Natural killer cell treated with Interleukin-12 subunit alpha and Interleukin-12 subunit beta and Interleukin-15 and Interleukin-18, amount 100 ng/mL, for 72 hours (primary cell): ENCODE measurements around the gene TADA3. TPM values are rescaled to one million over a fixed set of nuclear protein-coding genes. Genes with fewer than 3 reads are reported as not detected.

Source experiments
- ATAC-seq, 2 donors: fragments of 150-1000 bp; cut with Tn5 transposase in 1 of 2; sonication (Bioruptor Pico), chemical (Tn5 transposase) in 1 of 2; 2 replicates each; pipeline ENCODE4 v1.10.0; 2021
- DNase-seq: peaks from one replicate; pipeline ENCODE4 v3.0.0; 2022; ENCODE audit warnings: low spot score
- H3K27ac Mint-ChIP-seq, 2 donors: 1 replicate in 1 of 2; 2 replicates in 1 of 2; pipeline ENCODE4 v1.8.0; 2022; ENCODE audit warnings: mixed read lengths in 2 of 2, mild to moderate bottlenecking in 1 of 2, moderate library complexity in 1 of 2
- H3K27me3 Mint-ChIP-seq, 2 donors: 1 replicate in 1 of 2; 2 replicates in 1 of 2; pipeline ENCODE4 v1.8.0; 2022; ENCODE audit warnings: mixed read lengths in 2 of 2
- H3K36me3 Mint-ChIP-seq: one replicate; pipeline ENCODE4 v1.8.0; 2022; ENCODE audit warnings: mixed read lengths
- H3K4me1 Mint-ChIP-seq, 2 donors: 1 replicate in 1 of 2; 2 replicates in 1 of 2; pipeline ENCODE4 v1.8.0; 2022; ENCODE audit warnings: low read depth in 2 of 2, mixed read lengths in 2 of 2, mild to moderate bottlenecking in 1 of 2
- H3K4me3 Mint-ChIP-seq: one replicate; pipeline ENCODE4 v1.8.0; 2022; ENCODE audit warnings: mixed read lengths
- H3K9me3 Mint-ChIP-seq: 2 replicates; pipeline ENCODE4 v1.8.0; 2022; ENCODE audit warnings: mixed read lengths
- total RNA-seq, 2 donors: library from RNA; stranded (reverse); gene quantifications; one replicate each; pipeline ENCODE4 v1.2.3, GENCODE V29; 2022

TADA3 gene
- total RNA-seq, 2 donors from 2014 or later, result 58.3 to 65.6 TPM

- H3K27ac Mint-ChIP-seq, result no peak overlapping the region
- H3K36me3 Mint-ChIP-seq, result peaks cover 7% of the 10 kb centered on the region
- no peak overlapping the region for H3K4me3 Mint-ChIP-seq
- peaks cover 0 to 6% of the 10 kb centered on the region in 2 donors for H3K4me1 Mint-ChIP-seq
- H3K9me3 Mint-ChIP-seq, result no peaks in the 10 kb centered on the region
- H3K27me3 Mint-ChIP-seq, result no peaks in the 10 kb centered on the region
- peak in 1 of 2 donors; percentile 17 for ATAC-seq
- no peak for DNase-seq
Measured at GRCh38 chr3:9820543-9820942, 28.3 kb upstream of the TADA3 start.

DNA sequence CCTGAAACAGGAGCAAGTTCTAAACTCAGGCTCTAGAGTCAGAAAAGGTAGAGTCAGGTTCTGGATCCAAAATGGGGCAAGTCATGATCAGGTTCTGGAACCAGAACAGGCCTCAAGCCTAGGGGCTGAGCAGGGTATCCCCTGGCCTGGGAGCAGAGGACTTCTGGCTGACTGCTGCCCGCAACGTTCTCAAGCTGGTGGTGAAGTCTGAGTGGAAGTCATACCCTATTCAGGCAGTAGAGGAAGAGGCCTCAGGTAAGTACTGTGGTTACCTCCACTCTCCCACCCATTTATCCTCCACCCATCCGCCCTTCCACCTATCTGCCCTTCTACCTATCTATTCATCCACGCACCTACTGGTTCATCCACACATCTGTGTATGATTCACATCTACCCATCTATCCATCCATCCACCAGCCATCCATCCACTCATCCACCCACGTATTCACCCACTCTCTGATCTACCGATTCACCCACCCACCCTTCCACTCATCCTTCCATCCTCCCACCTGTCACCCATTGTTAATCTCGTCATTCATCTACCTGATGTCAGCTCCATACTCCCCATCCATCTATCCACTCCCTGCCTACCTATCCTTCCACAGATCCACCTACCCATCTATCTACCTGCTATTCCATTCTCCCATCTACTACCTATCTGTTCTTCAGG lies 26.5 kb upstream of the TADA3 start:
- no peaks in the 10 kb centered on the region for H3K27me3 Mint-ChIP-seq
- no peaks in the 10 kb centered on the region for H3K9me3 Mint-ChIP-seq
- peaks cover 7% of the 10 kb centered on the region for H3K36me3 Mint-ChIP-seq
- ATAC-seq (no peak), DNase-seq (no peak)
- H3K27ac Mint-ChIP-seq, result no peak overlapping the region
- H3K4me1 Mint-ChIP-seq, result peaks cover 0 to 6% of the 10 kb centered on the region in 2 donors
- no peak overlapping the region for H3K4me3 Mint-ChIP-seq

- Mint-ChIP-seq H3K4me1 (peaks cover 0 to 6% of the 10 kb centered on the region in 2 donors), H3K9me3 (no peaks in the 10 kb centered on the region), H3K27ac (no peak overlapping the region), H3K4me3 (no peak overlapping the region), H3K36me3 (peaks cover 7% of the 10 kb centered on the region), H3K27me3 (no peaks in the 10 kb centered on the region)
- ATAC-seq (no peak), DNase-seq (no peak)
Measured at GRCh38 chr3:9817436-9817835, 25.2 kb upstream of the TADA3 start.

DNA sequence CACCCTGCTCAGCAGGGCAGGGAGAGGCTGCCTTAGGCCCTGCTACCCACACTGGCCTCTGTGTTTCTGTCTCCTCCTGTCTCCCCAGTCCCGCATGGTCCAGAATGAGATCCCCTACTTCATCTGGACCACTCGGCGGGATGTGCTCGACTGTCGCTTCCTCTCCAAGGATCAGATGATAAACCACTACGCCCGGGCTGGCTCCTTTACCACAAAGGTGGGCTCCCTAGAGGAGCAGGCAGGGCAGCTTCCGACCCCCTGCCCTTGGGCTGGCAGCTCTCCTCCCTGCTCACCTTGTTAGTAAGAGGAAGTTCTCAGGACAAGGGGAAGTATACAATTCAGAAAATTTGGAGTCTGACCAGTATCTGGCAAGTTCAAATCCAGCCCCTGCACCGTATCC lies 23.7 kb upstream of the TADA3 start:
- H3K27ac Mint-ChIP-seq, result no peak overlapping the region

GRCh38 chr3:9812870-9813483 lies 20.7 kb upstream of the TADA3 start:
- H3K36me3 Mint-ChIP-seq, result peaks cover 5% of the 10 kb centered on the region
- H3K27ac Mint-ChIP-seq, result no peak overlapping the region
- no peaks in the 10 kb centered on the region for H3K9me3 Mint-ChIP-seq
- H3K27me3 Mint-ChIP-seq, result no peaks in the 10 kb centered on the region
- H3K4me3 Mint-ChIP-seq, result no peak overlapping the region
- DNase-seq (peak; percentile 18), ATAC-seq (no peak)
- peaks cover 32% of the 10 kb centered on the region in 2 donors for H3K4me1 Mint-ChIP-seq

More for the DNA sequence above, 23.7 kb upstream of the TADA3 start:
- Mint-ChIP-seq H3K27me3 (no peaks in the 10 kb centered on the region), H3K4me3 (no peak overlapping the region), H3K4me1 (peaks cover 9 to 16% of the 10 kb centered on the region in 2 donors), H3K9me3 (no peaks in the 10 kb centered on the region), H3K36me3 (peaks cover 12% of the 10 kb centered on the region)
- ATAC-seq (no peak), DNase-seq (no peak)

GRCh38 chr3:9810846-9811245 lies 18.6 kb upstream of the TADA3 start:
- Mint-ChIP-seq H3K27ac (peak overlapping the region; percentile 9 to 49), H3K9me3 (no peaks in the 10 kb centered on the region), H3K36me3 (peaks cover 5% of the 10 kb centered on the region), H3K27me3 (no peaks in the 10 kb centered on the region), H3K4me3 (peak overlapping the region; percentile 75), H3K4me1 (peaks cover 43 to 46% of the 10 kb centered on the region in 2 donors)
- ATAC-seq, result no peak
- DNase-seq, result peak; percentile 29

- peaks cover 5% of the 10 kb centered on the region for H3K36me3 Mint-ChIP-seq
Measured at GRCh38 chr3:9810433-9810770, 18.1 kb upstream of the TADA3 start.

GRCh38 chr3:9809615-9810432 lies 17.6 kb upstream of the TADA3 start, which contains the start of gene TTLL3:
Gene TTLL3, plus strand, starts transcription at chr3:9810262. Its CDS starts 400 bp downstream, at chr3:9810662.
- DNase-seq, result peak; percentile 69
- peaks cover 43 to 46% of the 10 kb centered on the region in 2 donors for H3K4me1 Mint-ChIP-seq
- peak; percentile 77 to 83 for ATAC-seq
- no peaks in the 10 kb centered on the region for H3K9me3 Mint-ChIP-seq
- H3K27ac Mint-ChIP-seq, result peak within 1 kb of the TSS; percentile 91
- no peaks in the 10 kb centered on the region for H3K27me3 Mint-ChIP-seq
- peak within 1 kb of the TSS; percentile 75 for H3K4me3 Mint-ChIP-seq
- peaks cover 5% of the 10 kb centered on the region for H3K36me3 Mint-ChIP-seq

More at GRCh38 chr3:9810433-9810770, 18.1 kb upstream of the TADA3 start:
- no peak for ATAC-seq
- H3K4me3 Mint-ChIP-seq, result peak overlapping the region; percentile 75
- H3K4me1 Mint-ChIP-seq, result peaks cover 43 to 46% of the 10 kb centered on the region in 2 donors
- no peaks in the 10 kb centered on the region for H3K27me3 Mint-ChIP-seq
- DNase-seq, result peak; percentile 37
- peak overlapping the region; percentile 9 to 49 for H3K27ac Mint-ChIP-seq
- H3K9me3 Mint-ChIP-seq, result no peaks in the 10 kb centered on the region

DNA sequence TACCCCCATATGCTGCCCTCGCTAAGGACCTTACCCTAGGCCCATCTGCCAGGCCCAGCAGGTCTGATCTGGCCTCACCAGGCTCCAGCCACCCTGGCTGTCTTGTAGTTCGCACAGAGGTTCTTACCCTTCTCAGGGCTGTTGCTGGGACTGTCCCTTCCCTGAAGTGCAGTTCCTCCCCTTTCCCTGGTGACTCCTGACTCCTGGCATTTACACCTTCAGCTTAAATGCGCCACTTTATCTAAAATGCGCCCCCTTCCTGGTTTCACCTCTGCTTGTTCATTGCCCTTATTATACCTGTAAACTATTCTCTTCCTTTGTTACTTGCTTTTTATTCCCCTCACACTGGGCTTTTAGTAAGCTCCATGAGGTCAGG lies 17.0 kb upstream of the TADA3 start:
- Mint-ChIP-seq H3K4me1 (peaks cover 45 to 52% of the 10 kb centered on the region in 2 donors), H3K9me3 (no peaks in the 10 kb centered on the region), H3K36me3 (peaks cover 9% of the 10 kb centered on the region), H3K27me3 (no peaks in the 10 kb centered on the region), H3K4me3 (peak overlapping the region; percentile 75), H3K27ac (peak overlapping the region; percentile 91)
- DNase-seq (peak; percentile 38), ATAC-seq (no peak)

DNA sequence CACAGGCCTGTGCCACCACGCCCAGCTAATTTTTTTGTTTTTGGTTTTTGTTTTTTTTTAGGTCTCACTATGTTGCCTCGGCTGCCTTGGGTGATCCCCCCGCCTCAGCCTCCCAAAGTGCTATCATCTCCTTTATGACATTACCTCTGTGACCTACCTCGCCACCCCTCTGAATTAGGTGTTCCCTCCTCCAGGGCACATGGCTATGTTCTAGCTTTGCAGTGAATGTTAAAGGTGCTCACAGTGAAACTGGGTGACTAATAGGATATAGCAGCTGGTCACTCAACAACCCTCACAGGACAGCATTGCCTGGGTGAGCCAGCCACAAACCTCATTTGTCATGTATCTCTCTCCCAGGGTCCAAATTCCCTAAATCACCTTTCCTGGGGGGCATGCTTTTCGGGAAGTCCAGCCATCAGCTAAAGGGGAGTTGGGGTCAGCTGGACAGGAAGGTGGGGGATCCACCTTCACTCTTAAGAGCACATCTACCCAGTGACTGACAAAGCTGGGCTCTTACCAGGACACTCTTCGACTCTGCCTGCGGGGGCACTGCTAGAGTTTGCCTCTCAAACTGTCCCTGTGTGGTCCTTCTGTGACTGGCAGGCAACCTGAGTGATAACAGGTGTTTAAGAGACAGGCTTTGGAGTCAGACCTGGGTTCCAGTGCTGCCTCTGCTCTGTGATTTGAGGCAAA lies 16.2 kb upstream of the TADA3 start:
- H3K27ac Mint-ChIP-seq, result peak overlapping the region; percentile 91
- DNase-seq (peak; percentile 62), ATAC-seq (peak; percentile 81 to 82)
- no peaks in the 10 kb centered on the region for H3K27me3 Mint-ChIP-seq
- H3K4me1 Mint-ChIP-seq, result peaks cover 51 to 58% of the 10 kb centered on the region in 2 donors
- peaks cover 17% of the 10 kb centered on the region for H3K36me3 Mint-ChIP-seq
- H3K4me3 Mint-ChIP-seq, result peak overlapping the region; percentile 75
- no peaks in the 10 kb centered on the region for H3K9me3 Mint-ChIP-seq

DNA sequence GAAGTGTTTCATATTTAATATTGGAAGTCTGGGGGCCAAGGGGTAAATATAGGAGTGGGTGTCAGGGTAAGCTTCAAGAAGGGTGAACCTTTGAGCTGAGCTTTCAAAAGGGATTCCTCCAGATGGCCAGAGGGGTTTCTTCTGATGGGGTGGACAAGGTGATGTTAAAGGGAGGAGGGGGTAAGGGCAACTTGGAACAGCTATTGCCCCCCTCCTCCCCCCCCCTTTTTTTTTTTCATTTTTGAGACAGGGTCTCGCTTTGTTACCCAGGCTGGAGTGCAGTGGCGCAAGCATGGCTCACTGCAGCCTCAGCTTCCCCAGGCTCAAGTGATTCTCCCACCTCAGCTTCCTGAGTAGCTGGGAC lies 15.7 kb upstream of the TADA3 start:
- ATAC-seq (peak in 1 of 2 donors; percentile 1), DNase-seq (no peak)
- peak overlapping the region; percentile 91 for H3K27ac Mint-ChIP-seq
- H3K27me3 Mint-ChIP-seq, result no peaks in the 10 kb centered on the region
- H3K4me1 Mint-ChIP-seq, result peaks cover 56 to 63% of the 10 kb centered on the region in 2 donors
- peaks cover 22% of the 10 kb centered on the region for H3K36me3 Mint-ChIP-seq
- H3K4me3 Mint-ChIP-seq, result peak overlapping the region; percentile 75
- H3K9me3 Mint-ChIP-seq, result no peaks in the 10 kb centered on the region

GRCh38 chr3:9806688-9807589 lies 14.7 kb upstream of the TADA3 start:
- no peaks in the 10 kb centered on the region for H3K27me3 Mint-ChIP-seq
- H3K4me3 Mint-ChIP-seq, result no peak overlapping the region
- ATAC-seq (no peak), DNase-seq (no peak)
- H3K9me3 Mint-ChIP-seq, result no peaks in the 10 kb centered on the region
- peaks cover 56 to 63% of the 10 kb centered on the region in 2 donors for H3K4me1 Mint-ChIP-seq
- H3K27ac Mint-ChIP-seq, result peak overlapping the region; percentile 91
- peaks cover 23% of the 10 kb centered on the region for H3K36me3 Mint-ChIP-seq

DNA sequence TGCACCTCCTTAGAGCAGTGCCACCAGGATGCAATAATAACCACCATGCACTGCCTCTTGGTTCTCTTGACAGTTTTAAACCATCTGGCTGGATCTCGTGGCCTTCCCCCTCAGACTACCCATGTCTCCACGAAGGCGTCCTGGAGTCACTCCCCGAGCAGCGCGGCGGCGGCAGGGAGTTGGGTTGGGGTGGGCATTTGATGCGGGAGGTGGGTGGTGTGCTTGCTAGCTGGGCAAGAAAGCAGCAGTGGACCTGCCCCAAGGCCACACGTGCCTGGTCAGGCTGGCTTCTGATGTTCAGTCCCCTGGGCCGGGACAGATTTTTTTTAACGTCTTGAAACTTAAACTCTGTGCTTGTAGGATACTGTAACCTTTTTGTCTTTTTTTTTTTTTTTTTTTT lies 13.9 kb upstream of the TADA3 start:
- no peak overlapping the region for H3K4me3 Mint-ChIP-seq
- H3K36me3 Mint-ChIP-seq, result peaks cover 20% of the 10 kb centered on the region
- H3K27ac Mint-ChIP-seq, result peak overlapping the region in 1 of 2 donors; percentile 91
- DNase-seq (no peak), ATAC-seq (no peak)
- H3K4me1 Mint-ChIP-seq, result peaks cover 49 to 56% of the 10 kb centered on the region in 2 donors
- H3K27me3 Mint-ChIP-seq, result no peaks in the 10 kb centered on the region
- H3K9me3 Mint-ChIP-seq, result no peaks in the 10 kb centered on the region
